Stimulated activated naive CD4-positive, alpha-beta T cell treated with Interleukin-2 at 50 U/mL for 16 hours (primary cell): ENCODE data around the gene PSMC1.

Experiments used
- DNase-seq: peaks from one replicate; lab custom pipeline; 2025; lab: John Stamatoyannopoulos, UW

PSMC1 gene

DNA sequence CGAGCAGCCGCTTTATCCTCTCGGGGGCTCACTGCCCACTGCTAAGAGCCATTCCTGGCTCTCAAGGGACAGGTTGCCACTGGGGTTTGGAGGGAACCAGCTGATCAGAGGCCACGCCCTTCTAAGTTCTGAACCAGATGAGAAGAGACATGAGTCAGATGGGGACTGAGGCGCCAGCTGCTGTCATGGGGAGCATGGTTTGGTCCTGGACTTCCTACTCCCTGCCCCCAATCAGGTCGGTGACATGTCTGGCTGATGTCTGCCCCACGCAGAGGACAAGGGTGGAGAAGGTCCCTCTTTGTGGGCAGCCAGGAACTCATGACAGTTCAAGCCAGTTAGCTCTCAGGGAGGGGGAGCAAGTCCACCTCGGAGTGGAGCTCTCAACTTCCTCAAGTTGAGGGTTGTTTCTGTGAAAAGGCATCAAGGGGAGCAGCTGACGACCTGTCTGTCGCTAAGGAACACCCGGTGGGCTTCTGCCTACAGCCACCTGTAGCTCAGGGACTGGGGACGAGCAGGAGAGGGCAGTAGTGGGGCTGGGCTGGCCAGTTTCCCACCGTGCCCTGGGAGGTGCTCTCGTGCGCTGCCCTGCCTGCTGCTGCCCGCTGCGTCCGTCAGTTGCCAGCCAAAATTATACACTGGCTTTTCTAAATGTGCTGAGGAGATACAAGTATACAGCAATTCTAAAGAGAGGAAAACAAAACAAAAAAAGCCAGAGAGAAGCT lies 20.5 kb downstream of the PSMC1 start:
- DNase-seq: no peak

DNA sequence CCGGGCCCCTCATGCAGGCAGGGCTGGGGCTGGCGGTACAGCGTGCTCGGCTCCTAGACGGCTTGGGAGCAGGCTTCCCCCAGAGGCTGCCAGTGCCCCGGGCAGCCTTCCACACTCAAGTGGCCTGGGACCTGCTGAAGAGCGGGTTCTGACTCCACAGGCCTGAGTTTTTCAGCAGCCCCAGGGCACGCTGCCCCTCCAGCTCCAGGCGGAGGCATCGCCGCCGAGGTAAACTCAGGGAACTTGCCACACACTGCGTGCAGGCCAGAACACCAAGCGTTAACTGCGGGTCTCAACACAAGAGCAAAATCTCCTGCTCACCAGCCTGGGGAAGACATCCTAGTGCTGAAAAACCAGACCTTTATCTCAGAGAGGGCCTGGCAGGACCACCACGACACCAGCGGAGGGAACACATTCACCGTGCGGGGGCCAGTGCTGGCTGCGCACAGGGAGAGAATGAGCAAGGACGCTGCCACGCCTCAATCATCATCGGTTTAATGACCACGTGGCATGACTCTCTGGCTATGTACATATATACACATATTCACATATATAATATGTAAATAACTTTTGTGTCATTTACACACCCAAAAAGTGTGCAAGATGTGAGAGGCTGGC lies 21.3 kb downstream of the PSMC1 start:
- DNase-seq: no peak

DNA sequence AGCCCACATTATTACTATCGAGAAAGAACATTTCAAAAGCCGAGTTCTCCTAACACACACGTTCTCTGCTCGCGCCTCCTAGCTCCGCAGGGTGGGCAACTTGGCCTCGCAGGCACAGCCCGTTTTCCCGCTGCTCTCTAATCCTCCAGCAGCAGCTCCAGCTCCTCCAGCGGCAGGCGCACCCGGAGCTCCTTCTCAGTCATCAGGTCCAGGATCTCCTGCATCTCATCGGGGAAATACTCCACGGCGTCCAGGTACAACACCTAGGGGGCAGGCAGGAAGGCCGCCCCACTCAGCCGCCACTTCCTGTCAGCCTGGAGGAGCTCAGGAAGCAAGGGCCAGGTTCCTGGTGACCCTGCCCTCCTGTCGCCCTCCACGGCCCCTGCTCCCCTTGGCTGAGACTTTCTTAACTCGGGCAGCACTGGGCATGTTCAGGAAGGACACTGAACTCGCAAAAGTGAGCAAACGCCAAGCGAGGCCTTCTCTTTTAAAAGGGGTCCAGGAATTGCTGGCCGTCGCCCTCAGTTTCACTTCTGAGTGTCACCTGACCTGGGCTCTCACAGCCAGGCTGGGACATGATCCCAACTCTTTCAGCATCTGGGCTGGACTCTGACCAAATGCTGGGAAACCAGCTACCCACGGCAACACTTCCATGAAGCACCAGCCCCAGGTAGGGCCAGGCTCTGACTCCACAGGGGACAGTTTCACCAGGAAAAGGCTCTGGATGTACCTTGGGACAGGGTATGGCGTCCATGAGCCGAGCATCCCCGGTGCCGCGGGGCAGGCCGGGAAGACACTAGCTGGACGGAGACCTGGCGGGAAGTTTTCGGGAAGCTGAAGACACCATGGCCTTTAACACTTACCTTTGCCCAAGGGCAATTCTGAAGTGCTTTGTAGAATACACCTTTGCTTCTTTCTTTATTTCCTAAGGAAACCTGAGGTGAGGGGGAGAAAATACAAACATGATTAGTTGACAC lies 22.1 kb downstream of the PSMC1 start:
- DNase-seq: no peak

DNA sequence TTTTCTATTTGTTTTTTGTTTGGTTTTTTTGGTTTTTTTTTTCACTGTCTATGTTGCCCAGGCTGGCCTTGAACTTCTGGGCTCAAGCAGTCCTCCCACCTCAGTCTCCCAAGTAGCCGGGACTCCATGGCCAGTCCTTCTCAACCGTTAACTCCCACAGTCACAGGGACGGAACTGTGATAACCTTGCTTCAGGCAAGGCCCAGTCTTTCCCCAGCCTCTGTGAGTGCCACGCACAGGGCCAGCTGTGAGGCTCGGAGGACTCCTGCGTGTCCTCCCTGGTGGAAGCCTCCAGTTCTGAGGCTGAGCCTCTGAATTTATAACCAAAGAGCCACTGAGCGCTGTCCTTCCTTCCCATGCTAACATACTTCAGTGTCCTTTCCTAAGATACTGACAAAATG lies 23.7 kb downstream of the PSMC1 start:
- DNase-seq: no peak

DNA sequence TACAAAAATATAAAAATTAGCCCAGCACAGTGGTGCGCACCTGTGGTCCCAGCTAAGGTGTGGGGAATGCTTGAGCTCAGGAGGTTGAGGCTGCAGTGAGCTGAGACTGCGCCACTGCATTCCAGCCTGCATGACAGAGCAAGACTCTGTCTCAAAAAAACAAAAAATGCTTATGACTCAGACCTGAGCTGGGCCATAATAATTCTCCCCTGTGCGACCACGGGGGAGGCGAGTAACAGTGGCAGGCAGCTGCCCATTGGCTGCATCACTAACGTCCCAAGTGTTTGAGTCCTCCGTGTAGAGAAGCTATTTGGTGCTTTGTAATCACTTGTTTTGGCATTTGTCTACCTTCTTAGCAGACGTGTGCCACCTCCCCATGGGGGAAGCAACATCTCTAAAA lies 24.9 kb downstream of the PSMC1 start:
- no peak for DNase-seq

DNA sequence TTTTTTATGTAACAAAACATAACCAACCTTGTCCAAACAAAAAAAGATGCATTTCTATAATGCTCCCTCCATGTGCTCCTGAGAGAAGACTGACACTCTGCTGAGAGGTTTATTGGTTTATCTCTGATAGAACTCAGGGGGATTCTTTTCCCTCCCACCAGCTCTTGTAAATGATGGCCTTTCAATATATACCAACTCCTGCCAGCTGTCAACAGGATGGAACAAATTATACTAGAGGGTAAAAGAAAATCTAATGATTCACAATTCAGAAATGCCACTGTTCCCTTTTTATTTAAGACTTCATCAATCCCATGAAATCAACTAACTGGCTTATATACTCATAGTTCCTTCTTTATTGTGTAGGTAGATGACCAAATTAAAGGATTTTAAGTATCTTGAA lies 25.4 kb downstream of the PSMC1 start:
- DNase-seq: no peak

DNA sequence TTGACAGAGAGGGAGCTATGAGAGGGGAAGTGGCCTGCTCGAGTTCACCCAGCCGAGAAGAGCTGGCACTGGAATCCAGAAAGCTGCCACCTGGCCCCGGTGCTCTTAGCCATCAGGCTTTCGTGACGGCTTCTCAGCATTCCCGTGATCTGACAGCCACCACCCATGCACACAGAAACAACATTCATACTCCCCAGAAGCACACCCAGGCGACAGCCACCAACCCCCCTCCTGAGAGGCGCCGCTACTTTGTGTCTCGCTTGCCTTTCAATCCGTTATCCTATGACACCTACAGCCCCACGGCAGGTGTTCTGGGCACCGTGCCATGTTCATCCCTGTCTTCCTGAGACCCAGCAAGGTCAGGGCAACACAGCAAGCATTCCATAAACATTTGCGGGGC lies 31.4 kb downstream of the PSMC1 start:
- DNase-seq: no peak

DNA sequence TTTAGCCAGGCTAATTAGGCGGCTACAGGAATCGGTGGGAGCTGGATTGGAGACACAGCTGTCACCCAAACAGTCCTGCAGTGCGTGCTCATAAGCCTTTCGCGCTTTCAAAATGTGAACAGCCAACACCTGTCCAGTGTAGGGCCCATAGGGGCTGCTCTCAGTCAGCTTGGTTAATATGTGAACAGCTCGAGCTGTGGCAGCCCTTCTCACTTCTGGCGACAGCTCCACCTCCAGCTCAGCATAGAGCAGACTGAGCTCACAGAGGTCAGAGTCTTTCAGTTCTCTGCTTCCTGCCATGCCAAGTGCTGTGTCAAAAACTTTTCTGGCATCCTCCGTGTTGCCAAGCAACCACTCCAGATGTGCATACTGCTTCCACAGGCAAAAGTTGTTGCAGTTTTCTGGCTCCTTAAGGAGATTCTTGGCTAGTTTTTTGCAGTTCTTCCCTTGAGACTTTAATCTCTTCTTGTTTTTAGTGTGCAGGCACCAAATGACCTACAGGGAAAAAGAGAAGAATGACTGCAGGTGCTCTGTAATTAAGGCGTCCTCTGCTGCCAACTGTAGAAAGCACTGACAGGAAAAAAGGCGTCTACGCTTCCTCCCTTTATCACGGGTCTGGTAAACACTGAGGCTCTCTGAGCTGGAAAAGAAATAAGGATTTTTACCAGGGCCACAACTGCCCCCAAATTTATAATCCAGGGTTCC lies 32.5 kb downstream of the PSMC1 start:
- no peak for DNase-seq

DNA sequence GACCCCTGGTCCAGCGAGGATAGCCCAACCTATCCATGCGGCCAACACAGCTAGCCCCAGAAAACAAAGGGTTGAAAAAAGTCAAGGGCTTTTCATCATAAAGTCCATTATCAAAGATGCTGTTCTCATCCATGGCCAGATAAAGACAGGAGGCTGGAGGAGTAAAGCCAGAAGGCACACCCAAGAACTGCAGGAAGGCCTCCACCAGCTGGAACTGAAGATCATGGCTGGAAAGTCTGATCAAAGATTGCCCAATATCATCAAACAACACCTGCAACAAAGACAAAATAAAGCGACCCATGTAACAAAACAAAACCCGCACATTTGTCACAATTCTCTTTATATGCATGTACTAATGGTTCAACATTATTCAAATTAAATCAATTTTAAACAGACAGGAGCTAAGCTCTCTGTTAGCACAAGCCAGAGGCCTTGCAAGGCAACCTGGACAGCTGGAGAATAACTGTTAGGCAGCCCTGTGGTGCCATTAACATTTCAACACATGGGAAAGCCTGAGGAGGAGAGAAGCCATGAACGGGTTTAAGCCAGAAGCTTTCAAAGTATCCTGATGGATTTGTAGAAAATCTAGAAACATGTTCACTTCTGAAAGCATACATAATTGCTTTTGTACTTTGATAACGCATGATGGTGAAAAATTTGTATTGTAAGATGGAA lies 34.1 kb downstream of the PSMC1 start:
- DNase-seq: no peak

DNA sequence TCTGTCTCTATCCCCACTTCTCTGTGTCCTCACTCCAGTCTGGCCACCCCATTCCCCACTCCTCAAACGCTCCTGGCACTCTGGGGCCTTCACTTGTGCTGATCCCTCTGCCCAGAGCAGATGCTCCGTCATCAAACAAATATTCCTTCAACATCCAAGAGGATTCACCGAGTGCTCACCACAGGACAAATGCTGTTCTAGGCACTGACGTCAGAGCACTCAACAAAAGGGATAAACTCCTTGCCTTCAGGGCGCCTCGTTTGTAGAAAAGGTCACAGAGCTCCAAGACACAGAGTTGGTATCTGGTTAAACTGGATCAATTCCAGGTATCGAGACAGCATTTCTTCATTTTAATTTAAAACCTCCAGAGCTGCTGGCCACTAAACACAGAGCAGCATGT lies 35.3 kb downstream of the PSMC1 start:
- no peak for DNase-seq

DNA sequence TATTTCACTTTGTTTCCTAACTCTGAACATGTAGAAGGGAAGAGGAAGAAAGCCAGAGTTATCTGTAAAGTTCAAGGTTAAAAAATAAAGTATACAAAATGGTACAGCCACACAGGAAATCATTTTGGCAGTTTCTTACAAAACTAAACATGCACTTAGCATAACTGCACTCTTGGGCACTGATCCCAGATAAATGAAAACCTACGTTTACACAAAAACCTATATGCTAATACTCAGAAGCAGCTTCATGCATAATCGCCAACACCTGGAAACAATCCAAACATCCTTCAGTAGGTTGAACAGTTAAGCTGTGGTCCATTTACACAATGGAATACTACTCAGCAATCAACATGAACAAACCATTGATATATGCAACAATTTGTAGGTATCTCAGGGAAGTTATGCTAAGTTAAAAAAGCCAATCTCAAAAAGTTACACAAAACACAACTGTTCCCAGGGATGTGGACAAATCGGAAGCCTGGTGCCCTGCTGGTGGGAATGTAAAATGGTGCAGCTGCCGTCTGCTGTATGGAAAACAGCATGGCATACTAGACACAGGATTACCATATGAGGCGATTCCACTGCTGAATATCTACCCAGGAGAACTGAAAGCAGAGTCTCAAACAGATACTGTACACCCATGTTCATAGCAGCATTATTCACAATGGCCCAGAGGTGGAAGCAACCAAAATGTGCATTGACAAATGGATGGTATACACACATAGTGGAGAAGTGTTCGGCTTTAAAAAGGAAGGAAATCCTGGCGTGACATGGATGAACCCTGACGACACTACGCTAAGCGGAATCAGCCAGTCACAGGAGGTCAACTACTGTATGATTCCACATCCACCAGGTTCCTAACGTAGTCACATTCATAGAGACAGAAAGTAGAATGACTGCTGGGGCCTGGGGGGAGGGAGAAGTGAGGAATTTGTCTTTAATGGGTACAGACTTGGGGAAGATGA lies 37.7 kb downstream of the PSMC1 start:
- DNase-seq: no peak

DNA sequence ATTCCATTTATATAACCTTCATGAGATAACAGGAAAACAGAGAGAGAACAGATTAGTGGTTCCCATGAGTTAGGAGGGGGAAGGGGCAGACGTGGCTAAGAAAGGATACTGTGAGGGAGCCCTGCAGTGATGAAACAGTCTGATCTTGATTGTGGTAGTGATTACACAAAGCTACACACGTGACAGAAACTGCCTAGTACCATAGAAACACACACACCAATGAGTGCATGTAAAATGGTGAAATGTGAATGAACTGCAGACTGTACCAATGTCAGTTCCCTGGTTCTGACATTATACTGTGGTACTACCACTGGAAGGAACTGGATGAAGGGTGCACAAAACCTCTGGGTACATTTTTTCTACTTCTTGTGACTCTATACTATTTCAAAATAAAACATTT lies 38.5 kb downstream of the PSMC1 start:
- DNase-seq: no peak

DNA sequence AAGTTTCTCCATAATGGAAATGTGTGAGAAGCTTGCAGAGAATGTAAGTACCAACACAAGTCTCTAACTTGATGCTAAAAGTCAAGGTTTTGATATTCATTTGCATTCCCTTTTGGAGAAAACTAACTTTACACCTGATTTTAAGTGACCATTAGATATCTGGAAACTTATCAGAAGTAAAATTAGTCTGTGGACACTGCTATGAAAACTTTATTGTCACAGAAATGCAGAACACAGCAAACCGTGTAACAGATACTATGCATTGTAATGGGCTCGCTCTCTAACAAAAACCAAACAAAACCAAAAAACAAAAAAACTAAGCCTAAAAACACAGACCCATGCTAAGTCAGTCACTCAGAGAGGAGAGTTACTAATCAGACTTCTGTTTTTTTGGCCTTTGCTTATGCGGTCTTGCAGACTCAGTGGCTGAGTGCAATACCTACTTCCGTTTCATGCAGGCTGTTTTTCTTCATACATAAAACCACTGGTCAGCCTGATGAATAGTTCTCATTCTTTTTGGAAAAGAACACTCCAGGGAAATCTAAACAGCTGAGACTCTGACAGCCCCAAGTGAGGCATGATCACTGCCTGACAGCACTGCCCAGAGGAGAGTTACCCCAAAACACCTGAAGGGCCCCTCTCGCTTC lies 39.6 kb downstream of the PSMC1 start:
- no peak for DNase-seq

DNA sequence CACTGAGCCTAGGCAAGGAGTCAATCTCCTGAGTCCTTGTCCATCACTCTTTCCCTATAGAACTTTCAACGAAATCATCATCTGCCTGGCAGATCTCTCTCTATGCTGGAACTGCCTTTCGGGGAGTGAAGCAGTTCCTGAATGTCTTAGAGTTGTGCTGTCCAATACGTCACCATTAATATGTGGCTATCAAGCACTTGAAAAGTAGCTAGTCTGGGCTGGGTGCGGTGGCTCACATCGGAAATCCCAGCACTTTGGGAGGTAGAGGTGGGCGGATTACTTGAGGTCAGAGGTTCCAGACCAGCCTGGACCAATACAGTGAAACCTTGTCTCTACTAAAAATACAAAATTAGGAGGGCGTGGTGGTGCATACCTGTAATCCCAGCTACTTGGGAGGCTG lies 40.3 kb downstream of the PSMC1 start:
- no peak for DNase-seq

DNA sequence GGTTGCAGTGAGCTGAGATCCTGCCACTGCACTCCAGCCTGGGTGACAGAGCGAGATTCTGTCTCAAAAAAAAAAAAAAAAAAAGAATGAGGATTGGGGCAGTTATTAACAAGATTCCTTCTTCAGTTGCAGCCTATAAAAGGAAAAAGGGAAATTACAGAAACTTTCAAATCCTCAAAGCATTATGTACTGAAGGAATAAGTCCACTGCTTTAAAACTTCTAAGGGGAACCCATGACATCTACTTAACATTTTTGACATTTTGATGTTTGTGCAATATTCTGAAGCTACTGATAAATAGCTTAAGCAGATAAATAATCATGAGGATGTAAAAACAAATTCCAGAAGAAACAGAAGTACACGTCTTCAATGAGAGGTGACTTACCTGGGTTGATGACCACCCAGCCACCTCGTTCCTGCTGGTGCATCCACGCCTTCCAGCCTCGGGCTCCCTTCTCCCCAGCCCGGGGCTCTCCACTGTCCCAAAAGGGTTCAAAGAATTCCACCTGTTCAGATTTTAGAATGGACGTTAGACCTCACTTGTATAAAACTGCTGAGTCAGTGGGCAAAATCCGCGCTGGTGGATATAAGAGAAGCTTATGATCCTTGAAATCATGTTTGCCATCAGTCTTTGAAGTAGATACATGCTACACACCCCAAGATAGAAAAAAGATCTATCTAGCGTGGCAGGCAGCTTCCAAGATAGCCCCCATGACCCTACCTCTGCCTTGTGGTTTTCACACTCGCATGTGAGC lies 41.7 kb downstream of the PSMC1 start:
- DNase-seq: no peak

DNA sequence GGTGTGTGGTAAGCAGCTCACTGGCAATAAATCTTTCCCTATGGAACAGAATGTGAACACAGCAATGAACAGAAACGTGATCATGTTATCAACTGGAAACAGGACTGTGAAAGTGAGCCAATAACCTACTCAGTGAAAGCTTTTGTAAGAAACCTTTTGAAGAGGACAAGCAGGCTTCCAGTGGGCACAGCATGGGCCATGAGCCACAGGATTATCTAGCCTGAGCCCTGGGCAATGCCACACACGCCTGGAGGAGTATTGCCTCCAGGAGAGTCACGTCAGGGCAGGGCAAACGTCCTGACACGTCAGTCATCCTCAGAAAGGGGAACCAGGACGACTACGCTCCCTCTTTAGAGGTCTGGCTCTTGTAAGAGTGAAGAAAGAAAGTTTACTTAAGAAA lies 43.1 kb downstream of the PSMC1 start:
- no peak for DNase-seq

DNA sequence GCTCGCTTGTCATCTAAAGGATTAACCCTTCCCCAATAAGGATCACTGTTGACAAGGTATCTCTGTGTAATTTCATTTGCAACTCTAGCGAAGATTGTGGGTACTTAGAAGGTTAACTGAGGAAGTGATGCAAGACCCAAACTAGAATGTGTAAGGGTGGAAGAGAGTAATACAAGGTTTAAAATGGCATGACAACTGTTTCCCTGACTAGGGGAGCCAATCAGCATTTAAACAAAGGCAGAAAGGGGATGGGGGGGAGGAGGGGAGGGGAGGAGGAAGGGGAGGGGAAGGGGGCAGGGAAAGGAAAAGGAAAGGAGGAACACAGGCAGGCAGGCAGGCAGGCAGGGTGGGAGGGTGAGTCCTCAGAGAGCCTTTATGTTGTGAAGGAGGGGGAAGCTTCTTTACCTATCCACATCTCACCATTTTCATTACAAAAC lies 44.3 kb downstream of the PSMC1 start:
- DNase-seq: no peak

DNA sequence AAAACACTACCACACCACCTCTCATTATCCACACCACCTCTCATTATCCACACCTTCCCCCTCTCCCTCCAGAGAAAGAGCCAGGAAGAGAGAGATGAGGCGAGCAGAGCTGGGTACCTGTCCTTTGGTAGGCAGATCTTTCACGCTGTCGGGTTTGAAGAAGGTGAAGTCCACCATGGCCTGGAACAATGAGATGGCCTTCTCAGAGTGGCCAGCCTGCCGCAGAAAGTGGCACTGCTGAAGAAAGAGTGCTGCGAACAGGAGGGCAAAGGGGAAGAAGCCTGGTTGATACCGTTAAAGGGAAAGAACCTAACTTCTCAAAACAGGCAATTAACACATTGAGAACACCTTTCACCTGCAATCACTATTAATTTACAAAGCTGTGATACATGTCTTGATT lies 44.8 kb downstream of the PSMC1 start:
- DNase-seq: no peak

DNA sequence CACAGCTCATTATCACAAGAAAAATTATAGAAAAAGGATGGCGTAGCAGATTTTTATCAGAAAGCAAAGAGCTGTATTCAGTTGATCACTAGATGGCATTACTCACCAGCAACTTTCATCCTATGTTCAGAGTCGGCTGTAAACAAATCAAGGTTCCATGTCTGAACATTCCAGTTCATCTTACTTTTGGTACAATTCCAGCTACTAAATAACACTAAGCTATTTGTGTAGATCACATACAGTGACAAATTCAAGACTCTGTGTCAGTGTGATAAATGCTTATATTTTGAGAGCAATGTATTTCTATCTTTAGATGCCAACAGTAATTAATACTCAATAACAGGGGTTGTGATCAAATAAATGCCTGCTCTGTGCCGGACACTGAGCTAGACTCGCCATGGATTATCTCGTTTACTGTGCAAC lies 45.3 kb downstream of the PSMC1 start:
- DNase-seq: no peak
